HG03108 (cell line): ENCODE data around the gene UCHL1.
"Not testable (repeated sequence)": the region's sequence is repeated elsewhere in the genome, so short reads cannot be mapped to it uniquely, and the experiment has no call there.

Experiments
- ATAC-seq: cut with Tn5 transposase; IDR thresholded peaks from one replicate; pipeline ENCODE4 v1.9.1; 2021; ENCODE audit warnings: moderate library complexity; ENCODE audit not compliant: unreplicated experiment

UCHL1 gene

GRCh38 chr4:41236032-41236431 lies 20.7 kb upstream of the UCHL1 start:
- no peak for ATAC-seq

GRCh38 chr4:41236508-41236907 lies 20.2 kb upstream of the UCHL1 start:
- ATAC-seq: no peak

- no peak for ATAC-seq
Measured at GRCh38 chr4:41241919-41242318, 14.8 kb upstream of the UCHL1 start.

- no peak for ATAC-seq
Measured at GRCh38 chr4:41245983-41246382, 10.7 kb upstream of the UCHL1 start.

- no peak for ATAC-seq
Measured at GRCh38 chr4:41256131-41256739, 493 bp upstream of the UCHL1 start.

- ATAC-seq: peak; percentile 57
Measured at GRCh38 chr4:41257257-41257901, 651 bp downstream of the UCHL1 start.

- no peak for ATAC-seq
Measured at GRCh38 chr4:41257906-41258305, 1.2 kb downstream of the UCHL1 start.

GRCh38 chr4:41258783-41259182 lies 2.1 kb downstream of the UCHL1 start:
- ATAC-seq: no peak

GRCh38 chr4:41260116-41260733 lies 3.5 kb downstream of the UCHL1 start:
- ATAC-seq: no peak

GRCh38 chr4:41262198-41262597 lies 5.5 kb downstream of the UCHL1 start:
- no peak for ATAC-seq

GRCh38 chr4:41264212-41264611 lies 7.5 kb downstream of the UCHL1 start:
- no peak for ATAC-seq

GRCh38 chr4:41267997-41268396 lies 11.3 kb downstream of the UCHL1 start:
- ATAC-seq: no peak

- ATAC-seq: no peak
Measured at GRCh38 chr4:41268721-41269517, 12.2 kb downstream of the UCHL1 start.

- ATAC-seq: no peak
Measured at GRCh38 chr4:41269682-41270081, 13.0 kb downstream of the UCHL1 start.

GRCh38 chr4:41275931-41276330 lies 19.2 kb downstream of the UCHL1 start:
- ATAC-seq: not testable (repeated sequence)

GRCh38 chr4:41280010-41280409 lies 23.3 kb downstream of the UCHL1 start:
- no peak for ATAC-seq

- peak; percentile 85 for ATAC-seq
Measured at GRCh38 chr4:41281038-41281634, 24.4 kb downstream of the UCHL1 start.

GRCh38 chr4:41282366-41282765 lies 25.6 kb downstream of the UCHL1 start:
- ATAC-seq: no peak

- no peak for ATAC-seq
Measured at GRCh38 chr4:41285202-41285863, 28.6 kb downstream of the UCHL1 start.

- ATAC-seq: no peak
Measured at GRCh38 chr4:41285864-41286235, 29.1 kb downstream of the UCHL1 start.

GRCh38 chr4:41287005-41287404 lies 30.3 kb downstream of the UCHL1 start:
- no peak for ATAC-seq
